ENCODE data around the gene GRP. TPM values are rescaled to one million over a fixed set of nuclear protein-coding genes. Genes with fewer than 3 reads are reported as not detected.

The GRP gene
- total and polyA plus RNA-seq, 9 donors, result 0.23 to 6.1 (median 1.6) TPM; not detected in 5

DNA sequence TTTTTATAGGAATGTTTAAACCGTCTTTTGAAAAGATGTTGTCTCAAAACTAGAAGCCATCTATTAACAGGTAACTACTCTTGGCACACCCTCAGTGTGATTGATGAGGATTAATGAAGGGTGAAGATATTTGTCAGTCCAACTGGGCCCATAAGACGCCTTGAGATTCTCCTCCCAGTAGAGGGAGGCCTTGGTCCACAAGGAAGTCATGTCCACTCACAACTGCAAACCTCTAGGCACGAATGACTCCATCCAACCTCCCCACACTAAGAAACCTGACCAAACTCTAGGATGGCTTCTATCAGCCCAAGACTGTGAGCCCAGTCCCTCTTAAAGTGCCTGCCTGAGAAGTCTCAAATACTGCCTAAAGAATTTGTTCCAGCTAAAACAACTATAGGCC is 19.2 kb upstream of the GRP start:
- Histone ChIP-seq H3K27ac (ENCODE audit: low read length) (no peak overlapping the region), H3K4me3 (ENCODE audit: low read length) (no peak overlapping the region), H3K36me3 (ENCODE audit: control insufficient read depth, insufficient read depth, low read length) (no peaks in the 10 kb centered on the region), H3K9me3 (replicated peaks; ENCODE audit: control insufficient read depth, low read depth, low read length) (no peaks in the 10 kb centered on the region), H3K4me1 (ENCODE audit: control insufficient read depth, insufficient read depth, low read length) (no peaks in the 10 kb centered on the region), H3K27me3 (ENCODE audit: control insufficient read depth, insufficient read depth, low read length) (peaks cover 6% of the 10 kb centered on the region)
- no peak for DNase-seq
- WGBS (ENCODE audit: insufficient coverage), result 50% methylated on average over 1 of the region's 3 CpGs

DNA sequence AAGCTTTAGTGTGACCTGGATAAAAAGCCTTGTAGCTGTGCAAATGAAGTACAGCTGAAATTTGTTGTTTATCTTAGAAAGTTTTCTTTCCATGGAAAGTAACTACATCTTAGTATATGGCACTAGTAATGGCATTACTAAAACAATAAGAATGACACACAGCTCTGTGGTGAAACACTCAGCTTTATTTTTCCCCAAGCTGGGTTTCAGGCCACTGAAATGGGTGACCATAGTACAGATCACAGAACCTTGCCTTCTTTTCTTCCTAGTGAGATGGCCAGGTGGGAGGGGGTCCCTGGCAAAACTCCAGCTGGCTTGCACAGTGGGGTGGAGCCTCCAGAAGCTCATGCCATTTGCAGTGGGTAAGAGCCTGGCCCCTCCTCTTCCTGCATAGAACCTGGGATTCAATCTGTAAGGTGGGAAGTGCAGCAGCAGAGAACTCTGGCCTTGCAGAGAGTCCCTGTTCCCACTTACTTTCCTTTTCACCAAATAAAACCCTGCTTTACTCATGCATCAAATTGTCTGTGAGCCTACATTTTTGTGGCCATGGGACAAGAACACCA is 17.6 kb upstream of the GRP start:
- DNase-seq, result no peak
- H3K27me3 ChIP-seq (ENCODE audit: control insufficient read depth, insufficient read depth, low read length), result peaks cover 6% of the 10 kb centered on the region
- H3K36me3 ChIP-seq (ENCODE audit: control insufficient read depth, insufficient read depth, low read length), result no peaks in the 10 kb centered on the region
- H3K9me3 ChIP-seq (replicated peaks; ENCODE audit: control insufficient read depth, low read depth, low read length), result no peaks in the 10 kb centered on the region
- H3K4me3 ChIP-seq (ENCODE audit: low read length), result no peak overlapping the region
- no peaks in the 10 kb centered on the region for H3K4me1 ChIP-seq (ENCODE audit: control insufficient read depth, insufficient read depth, low read length)
- no peak overlapping the region for H3K27ac ChIP-seq (ENCODE audit: low read length)

DNA sequence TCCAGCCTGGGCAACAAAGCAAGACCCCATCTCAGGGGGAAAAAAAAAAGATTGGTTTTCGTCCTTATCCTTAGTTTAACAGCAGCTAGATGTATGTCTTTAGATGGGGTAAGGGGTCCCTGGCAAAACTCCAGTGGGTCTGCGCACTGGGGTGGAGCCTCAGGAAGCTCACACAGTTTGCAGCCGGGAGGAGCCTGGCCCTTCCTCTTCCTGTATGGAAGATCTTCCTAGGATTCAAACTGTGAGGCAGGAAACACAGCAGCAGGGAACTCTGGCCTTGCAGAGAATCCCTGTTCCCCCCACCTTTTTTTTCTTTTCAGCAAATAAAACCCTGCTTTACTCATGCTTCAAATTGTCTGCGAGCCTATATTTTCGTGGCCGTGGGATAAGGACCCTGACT is 12.5 kb upstream of the GRP start:
- Histone ChIP-seq H3K4me1 (ENCODE audit: control insufficient read depth, insufficient read depth, low read length) (no peaks in the 10 kb centered on the region), H3K27me3 (ENCODE audit: control insufficient read depth, insufficient read depth, low read length) (peaks cover 4% of the 10 kb centered on the region), H3K4me3 (ENCODE audit: low read length) (no peak overlapping the region), H3K9me3 (replicated peaks; ENCODE audit: control insufficient read depth, low read depth, low read length) (no peaks in the 10 kb centered on the region), H3K27ac (ENCODE audit: low read length) (no peak overlapping the region), H3K36me3 (ENCODE audit: control insufficient read depth, insufficient read depth, low read length) (no peaks in the 10 kb centered on the region)
- WGBS (ENCODE audit: insufficient coverage), result 58% methylated on average over 5 of the region's 6 CpGs
- DNase-seq, result no peak

DNA sequence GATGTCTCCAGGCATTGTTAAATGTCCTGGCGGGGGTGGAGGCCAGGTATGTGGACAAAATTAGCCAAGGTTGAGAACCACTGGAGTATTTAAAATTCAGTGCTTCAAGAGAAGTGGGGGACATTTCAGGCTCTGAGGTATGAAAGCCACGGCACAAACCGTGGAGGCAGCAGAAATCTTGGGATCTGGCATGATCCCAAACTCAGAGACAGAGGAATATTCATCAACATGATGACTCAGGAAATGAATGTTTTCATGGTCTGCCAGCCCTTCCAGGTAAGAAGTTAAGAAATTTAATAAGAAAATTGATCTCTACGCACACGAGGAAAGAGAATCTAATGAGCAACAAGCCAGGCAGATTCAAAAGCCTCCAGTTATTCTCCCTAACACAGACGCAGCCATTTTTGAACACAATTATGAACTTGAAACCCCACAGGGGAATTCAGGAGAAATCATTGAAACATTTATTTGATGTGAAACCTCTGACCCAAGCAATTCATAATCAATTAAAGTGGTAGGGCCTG is 11.3 kb upstream of the GRP start:
- peaks cover 4% of the 10 kb centered on the region for H3K27me3 ChIP-seq (ENCODE audit: control insufficient read depth, insufficient read depth, low read length)
- no peaks in the 10 kb centered on the region for H3K4me1 ChIP-seq (ENCODE audit: control insufficient read depth, insufficient read depth, low read length)
- no peaks in the 10 kb centered on the region for H3K9me3 ChIP-seq (replicated peaks; ENCODE audit: control insufficient read depth, low read depth, low read length)
- no peaks in the 10 kb centered on the region for H3K36me3 ChIP-seq (ENCODE audit: control insufficient read depth, insufficient read depth, low read length)
- no peak overlapping the region for H3K27ac ChIP-seq (ENCODE audit: low read length)
- WGBS (ENCODE audit: insufficient coverage), result 13% methylated on average over 3 of the region's 6 CpGs
- no peak overlapping the region for H3K4me3 ChIP-seq (ENCODE audit: low read length)
- no peak for DNase-seq

DNA sequence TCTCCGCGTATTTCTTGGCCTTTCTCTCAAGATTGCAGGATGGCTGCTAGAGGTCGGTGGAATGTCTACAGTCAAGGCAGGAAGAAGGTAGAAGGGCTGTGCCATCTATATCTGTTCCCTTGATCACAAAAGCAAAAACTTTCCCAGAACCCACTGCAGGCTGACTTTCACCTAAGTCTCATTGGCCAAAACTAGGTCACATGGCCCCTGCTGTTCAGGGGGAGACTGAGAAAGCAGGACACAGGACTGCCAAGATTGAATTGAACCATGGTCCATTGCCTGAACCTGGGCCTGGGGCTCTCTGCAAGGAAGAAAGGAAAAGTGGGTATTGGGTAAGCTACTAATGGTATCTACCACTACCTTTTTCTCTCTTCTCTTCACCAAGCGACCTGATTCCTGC is 9.7 kb upstream of the GRP start:
- H3K27me3 ChIP-seq (ENCODE audit: control insufficient read depth, insufficient read depth, low read length), result peaks cover 8% of the 10 kb centered on the region
- WGBS (ENCODE audit: insufficient coverage), result no CpG with 5 or more reads among the region's 4 CpGs
- DNase-seq, result no peak
- no peaks in the 10 kb centered on the region for H3K4me1 ChIP-seq (ENCODE audit: control insufficient read depth, insufficient read depth, low read length)
- no peak overlapping the region for H3K27ac ChIP-seq (ENCODE audit: low read length)
- H3K9me3 ChIP-seq (replicated peaks; ENCODE audit: control insufficient read depth, low read depth, low read length), result no peaks in the 10 kb centered on the region
- H3K36me3 ChIP-seq (ENCODE audit: control insufficient read depth, insufficient read depth, low read length), result no peaks in the 10 kb centered on the region
- H3K4me3 ChIP-seq (ENCODE audit: low read length), result no peak overlapping the region

DNA sequence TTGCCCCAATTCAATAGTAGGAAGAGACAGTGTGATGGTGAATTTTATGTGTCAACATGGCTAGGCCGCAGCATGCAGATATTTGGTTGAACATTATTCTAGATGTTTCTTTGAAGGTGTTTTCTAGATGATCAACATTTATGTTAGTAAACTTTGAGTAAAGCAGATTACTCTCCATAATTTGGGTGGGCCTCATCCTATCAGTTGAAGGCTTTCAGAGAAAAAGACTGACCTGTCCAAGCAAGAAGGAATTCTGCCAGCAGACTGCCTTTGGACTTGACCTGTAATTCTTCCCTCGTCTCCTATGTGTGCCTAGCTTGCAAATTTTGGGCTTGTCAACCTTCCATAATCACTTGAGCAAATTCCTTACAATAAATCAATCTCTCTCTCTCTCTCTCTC is 8.3 kb upstream of the GRP start:
- 75% methylated on average over 1 of the region's 2 CpGs for WGBS (ENCODE audit: insufficient coverage)
- Histone ChIP-seq H3K4me1 (ENCODE audit: control insufficient read depth, insufficient read depth, low read length) (no peaks in the 10 kb centered on the region), H3K27ac (ENCODE audit: low read length) (no peak overlapping the region), H3K27me3 (ENCODE audit: control insufficient read depth, insufficient read depth, low read length) (peaks cover 10% of the 10 kb centered on the region), H3K4me3 (ENCODE audit: low read length) (no peak overlapping the region), H3K9me3 (replicated peaks; ENCODE audit: control insufficient read depth, low read depth, low read length) (no peaks in the 10 kb centered on the region), H3K36me3 (ENCODE audit: control insufficient read depth, insufficient read depth, low read length) (no peaks in the 10 kb centered on the region)
- no peak for DNase-seq

DNA sequence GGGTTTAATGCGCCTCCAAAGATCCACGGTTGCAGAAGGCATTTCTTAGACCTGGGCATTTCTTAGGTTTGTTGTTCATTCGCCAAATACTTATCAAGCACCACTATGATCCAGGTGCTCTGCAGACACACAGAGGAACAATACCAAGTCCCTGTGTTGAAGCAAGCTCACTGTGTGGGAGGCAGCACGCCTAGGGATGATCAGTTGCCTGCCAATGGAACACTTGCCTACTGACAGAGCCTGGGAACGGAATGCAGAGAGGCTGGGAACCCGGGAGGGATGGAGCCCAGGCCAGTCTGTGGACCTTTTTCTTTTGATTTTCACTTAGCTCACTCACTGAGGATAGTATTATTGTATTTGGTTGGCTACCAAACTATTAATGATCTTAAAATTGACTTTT is 1.9 kb upstream of the GRP start:
- Histone ChIP-seq H3K4me1 (ENCODE audit: control insufficient read depth, insufficient read depth, low read length) (peaks cover 8% of the 10 kb centered on the region), H3K36me3 (ENCODE audit: control insufficient read depth, insufficient read depth, low read length) (no peaks in the 10 kb centered on the region), H3K4me3 (ENCODE audit: low read length) (no peak overlapping the region), H3K9me3 (replicated peaks; ENCODE audit: control insufficient read depth, low read depth, low read length) (no peaks in the 10 kb centered on the region), H3K27me3 (ENCODE audit: control insufficient read depth, insufficient read depth, low read length) (peaks cover 53% of the 10 kb centered on the region), H3K27ac (ENCODE audit: low read length) (no peak overlapping the region)
- DNase-seq, result no peak
- 80% methylated on average over 1 of the region's 6 CpGs for WGBS (ENCODE audit: insufficient coverage)

DNA sequence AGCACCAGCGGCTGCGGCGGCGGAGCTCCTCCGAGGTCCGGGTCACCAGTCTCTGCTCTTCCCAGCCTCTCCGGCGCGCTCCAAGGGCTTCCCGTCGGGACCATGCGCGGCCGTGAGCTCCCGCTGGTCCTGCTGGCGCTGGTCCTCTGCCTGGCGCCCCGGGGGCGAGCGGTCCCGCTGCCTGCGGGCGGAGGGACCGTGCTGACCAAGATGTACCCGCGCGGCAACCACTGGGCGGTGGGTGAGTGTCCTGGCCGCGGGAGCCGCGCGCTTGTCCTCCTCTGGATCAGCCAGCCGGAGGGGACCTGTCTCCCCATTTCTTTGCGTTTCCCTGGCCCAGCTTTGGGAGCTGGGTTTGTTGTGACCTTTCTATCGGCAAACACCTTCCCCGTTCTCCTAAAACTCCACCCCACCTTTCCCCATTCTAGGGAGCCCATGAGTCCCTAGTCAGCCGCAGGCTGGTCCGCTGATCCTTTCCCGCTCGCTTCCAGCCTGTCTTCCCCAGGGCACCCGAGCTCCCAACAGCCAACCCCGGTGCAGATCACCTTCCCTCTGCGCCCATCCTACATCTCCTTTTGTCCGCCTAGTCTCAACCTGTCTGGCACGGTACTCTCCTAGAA is 316 bp downstream of the GRP start:
- H3K27me3 ChIP-seq (ENCODE audit: control insufficient read depth, insufficient read depth, low read length), result peaks cover 52% of the 10 kb centered on the region
- H3K4me3 ChIP-seq (ENCODE audit: low read length), result no peak overlapping the region
- WGBS (ENCODE audit: insufficient coverage), result 0% methylated on average over 40 of the region's 46 CpGs
- no peaks in the 10 kb centered on the region for H3K36me3 ChIP-seq (ENCODE audit: control insufficient read depth, insufficient read depth, low read length)
- peaks cover 8% of the 10 kb centered on the region for H3K4me1 ChIP-seq (ENCODE audit: control insufficient read depth, insufficient read depth, low read length)
- no peak overlapping the region for H3K27ac ChIP-seq (ENCODE audit: low read length)
- H3K9me3 ChIP-seq (replicated peaks; ENCODE audit: control insufficient read depth, low read depth, low read length), result no peaks in the 10 kb centered on the region
- DNase-seq, result no peak

DNA sequence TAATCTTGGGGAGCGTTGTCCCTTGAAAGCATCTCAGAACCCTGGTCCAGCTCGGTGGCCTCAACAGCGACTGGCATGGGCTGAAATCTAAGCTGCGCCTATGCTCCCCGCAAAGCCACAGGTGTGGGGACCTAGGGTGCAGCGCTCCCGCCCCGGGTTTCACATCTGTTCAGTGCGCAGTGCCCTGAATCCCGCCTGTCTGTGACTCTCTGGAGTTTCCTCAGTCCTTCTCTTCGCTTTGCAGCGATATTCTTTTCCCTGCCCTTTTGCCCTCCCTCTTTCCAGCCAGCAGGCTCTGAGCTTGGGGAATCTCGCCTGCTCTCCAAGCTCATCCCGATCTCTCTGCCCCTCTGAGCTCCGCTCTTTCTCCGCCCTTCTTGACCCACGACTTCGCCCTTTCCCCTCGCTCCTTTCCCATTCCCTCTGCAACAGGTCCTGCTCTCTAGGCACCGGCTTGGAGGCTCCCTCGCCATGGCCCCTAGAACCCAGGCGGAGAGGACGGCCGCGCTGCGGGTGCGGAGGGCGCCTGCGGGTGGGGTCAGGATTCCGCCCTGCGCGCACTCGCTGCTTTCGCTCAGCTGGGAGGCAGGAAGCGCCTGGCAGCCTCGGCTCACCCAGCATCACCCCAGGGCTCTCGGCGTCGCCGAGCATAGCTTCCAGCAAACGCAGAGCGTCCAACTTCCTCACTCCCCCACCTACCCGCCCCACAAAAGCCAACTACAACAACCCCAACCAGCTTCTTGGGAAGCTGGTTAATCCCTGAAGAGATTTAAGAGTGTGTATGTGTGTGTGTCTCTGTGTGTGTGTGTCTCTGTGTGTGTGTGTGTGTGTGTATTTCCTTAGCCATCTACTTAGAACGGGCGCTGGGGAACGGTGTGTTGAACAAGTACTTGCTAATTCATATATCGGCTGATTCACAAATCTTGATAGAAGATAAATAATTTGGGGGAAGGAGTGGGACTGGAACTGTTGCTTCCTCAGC is 1.1 kb downstream of the GRP start:
- H3K4me3 ChIP-seq (ENCODE audit: low read length), result no peak overlapping the region
- WGBS (ENCODE audit: insufficient coverage), result 3% methylated on average over 39 of the region's 47 CpGs

DNA sequence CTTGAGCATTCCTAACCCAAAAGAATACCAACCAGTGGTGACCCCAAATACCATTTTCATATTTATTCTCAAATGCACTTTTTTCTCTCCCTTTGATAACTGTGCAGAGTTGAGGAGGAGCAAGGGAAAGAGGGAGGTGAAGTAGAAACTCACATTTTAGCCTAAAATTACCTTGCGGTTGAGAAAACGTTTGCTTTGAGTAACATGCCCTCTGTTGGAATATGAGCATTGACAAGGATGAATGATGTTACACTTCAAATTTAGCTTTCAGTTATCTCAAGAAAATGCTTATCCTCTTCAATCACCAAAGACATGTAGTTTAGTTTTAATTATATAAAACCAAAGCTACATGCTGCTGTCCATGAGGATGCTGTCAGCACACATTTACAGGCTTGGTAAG is 2.4 kb downstream of the GRP start:
- H3K27ac ChIP-seq (ENCODE audit: low read length), result no peak overlapping the region
- H3K4me3 ChIP-seq (ENCODE audit: low read length), result no peak overlapping the region
- H3K27me3 ChIP-seq (ENCODE audit: control insufficient read depth, insufficient read depth, low read length), result peaks cover 52% of the 10 kb centered on the region
- H3K36me3 ChIP-seq (ENCODE audit: control insufficient read depth, insufficient read depth, low read length), result no peaks in the 10 kb centered on the region
- H3K9me3 ChIP-seq (replicated peaks; ENCODE audit: control insufficient read depth, low read depth, low read length), result no peaks in the 10 kb centered on the region
- WGBS (ENCODE audit: insufficient coverage), result no CpG with 5 or more reads among the region's 2 CpGs
- DNase-seq, result no peak
- peaks cover 8% of the 10 kb centered on the region for H3K4me1 ChIP-seq (ENCODE audit: control insufficient read depth, insufficient read depth, low read length)

More for the DNA sequence above, 1.1 kb downstream of the GRP start:
- Histone ChIP-seq H3K4me1 (ENCODE audit: control insufficient read depth, insufficient read depth, low read length) (peaks cover 8% of the 10 kb centered on the region), H3K9me3 (replicated peaks; ENCODE audit: control insufficient read depth, low read depth, low read length) (no peaks in the 10 kb centered on the region), H3K27ac (ENCODE audit: low read length) (no peak overlapping the region), H3K36me3 (ENCODE audit: control insufficient read depth, insufficient read depth, low read length) (no peaks in the 10 kb centered on the region), H3K27me3 (ENCODE audit: control insufficient read depth, insufficient read depth, low read length) (peaks cover 54% of the 10 kb centered on the region)
- DNase-seq, result no peak

Data from muscle of leg (tissue), 11 donors.